Measurements from ENCODE around the gene TNFSF9.
"Not testable (repeated sequence)": the region's sequence is repeated elsewhere in the genome, so short reads cannot be mapped to it uniquely, and the experiment has no call there.

TNFSF9 gene

GRCh38 chr19:6556043-6556449 lies 25.2 kb downstream of the TNFSF9 start:
- no peak for TF ChIP-seq ZNF26 (tag by site-specific recombination; IDR thresholded peaks at IDR 0.05)
- TF ChIP-seq ZNF366 (tag by site-specific recombination; conservative IDR thresholded peaks at IDR 0.05) = peak; percentile 94
- ChIA-PET POLR2A (no interaction called here), CTCF (no interaction called here)
- Histone ChIP-seq H3K27ac (ENCODE audit: extremely low read depth, low read depth, low read length) (no peak overlapping the region), H3K9me3 (ENCODE audit: control insufficient read depth, insufficient read depth, low read depth, low read length) (no peaks in the 10 kb centered on the region), H3K4me3 (ENCODE audit: low read depth, low read length) (no peak overlapping the region), H3K4me1 (ENCODE audit: control insufficient read depth, insufficient read depth, low read length) (no peaks in the 10 kb centered on the region), H3K36me3 (ENCODE audit: control insufficient read depth in 2 of 2, insufficient read depth in 1 of 2, low read length in 2 of 2) (no peaks in the 10 kb centered on the region)

GRCh38 chr19:6556480-6557195 lies 25.8 kb downstream of the TNFSF9 start:
- no peaks in the 10 kb centered on the region for H3K9me3 ChIP-seq (ENCODE audit: control insufficient read depth, insufficient read depth, low read depth, low read length)
- ChIA-PET POLR2A (interaction anchor here (0.7 kb wide), 1 partner anchor 52 kb away, joined by 4 read pairs; no protein-coding TSS in a partner anchor), CTCF (no interaction called here)
- no peaks in the 10 kb centered on the region for H3K36me3 ChIP-seq (ENCODE audit: control insufficient read depth in 2 of 2, insufficient read depth in 1 of 2, low read length in 2 of 2)
- TF ChIP-seq TSHZ1 (tag by site-specific recombination; IDR thresholded peaks at IDR 0.05; ENCODE audit: borderline replicate concordance) = no peak
- no peak for TF ChIP-seq ZNF292 (tag by site-specific recombination; IDR thresholded peaks at IDR 0.05; ENCODE audit: borderline replicate concordance, low read depth)
- no peak for TF ChIP-seq SP3 (tag by site-specific recombination; IDR thresholded peaks at IDR 0.05)
- TF ChIP-seq ZNF544 (tag by site-specific recombination; IDR thresholded peaks at IDR 0.05) = no peak
- no peak for TF ChIP-seq ZNF660 (tag by site-specific recombination; IDR thresholded peaks at IDR 0.05)
- TF ChIP-seq ZNF37A (tag by site-specific recombination; IDR thresholded peaks at IDR 0.05) = no peak
- TF ChIP-seq ZSCAN23 (tag by site-specific recombination; IDR thresholded peaks at IDR 0.05) = no peak
- H3K27ac ChIP-seq (ENCODE audit: extremely low read depth, low read depth, low read length) = no peak overlapping the region
- no peak overlapping the region for H3K4me3 ChIP-seq (ENCODE audit: low read depth, low read length)
- no peaks in the 10 kb centered on the region for H3K4me1 ChIP-seq (ENCODE audit: control insufficient read depth, insufficient read depth, low read length)

- H3K4me1 ChIP-seq (ENCODE audit: control insufficient read depth, insufficient read depth, low read length); POLR2A ChIA-PET: not testable (repeated sequence)
- CTCF ChIA-PET = interaction anchor here (0.6 to 0.7 kb wide), 2 partner anchors 71 to 302 kb away, joined by 3 read pairs; no protein-coding TSS in a partner anchor
These were observed 31.6 kb downstream of the TNFSF9 start for GRCh38 chr19:6562437-6562836.

More at GRCh38 chr19:6562437-6562836, 31.6 kb downstream of the TNFSF9 start:
- H3K4me3 ChIP-seq (ENCODE audit: low read depth, low read length); H3K36me3 ChIP-seq (ENCODE audit: control insufficient read depth in 2 of 2, insufficient read depth in 1 of 2, low read length in 2 of 2); H3K27ac ChIP-seq (ENCODE audit: extremely low read depth, low read depth, low read length); H3K9me3 ChIP-seq (ENCODE audit: control insufficient read depth, insufficient read depth, low read depth, low read length): not testable (repeated sequence)
- peak; percentile 19; the same call in 1 of the 2 replicates for TF ChIP-seq CTCF (tag by site-specific recombination; IDR thresholded peaks at IDR 0.05)
